HepG2 (cell line): ENCODE data around the gene MORN3. TPM values are rescaled to one million over a fixed set of nuclear protein-coding genes. Genes with fewer than 3 reads are reported as not detected.
A peak's percentile ranks its signal among the peaks of the same experiment; 100 is the strongest.

Experiments
- AHDC1 ChIP-seq: sonication (generic); formaldehyde crosslinking; IDR thresholded peaks from 2 replicates; pipeline ENCODE4 v1.5.1; 2020; ENCODE audit warnings: mild to moderate bottlenecking, missing genetic modification reagents, borderline replicate concordance
- ARID3A ChIP-seq: IDR thresholded peaks from 2 replicates; pipeline ENCODE4 v1.6.1; 2012; ENCODE audit warnings: low read depth, low read length, improper control_type of control experiment
- BATF2 ChIP-seq: sonication (generic); formaldehyde crosslinking; IDR thresholded peaks from 2 replicates; pipeline ENCODE4 v1.8.0; 2022; ENCODE audit warnings: mild to moderate bottlenecking, missing genetic modification reagents, moderate library complexity
- BRD4 ChIP-seq: sonication (generic); formaldehyde crosslinking; IDR thresholded peaks from 2 replicates; pipeline ENCODE4 v1.4.0; 2020; ENCODE audit warnings: missing genetic modification reagents
- CCAR2 ChIP-seq: fragments of 200-400 bp; formaldehyde crosslinking; optimal IDR thresholded peaks from 2 replicates; pipeline ENCODE3; 2018; ENCODE audit warnings: low read depth, mild to moderate bottlenecking, low read length, moderate library complexity
- CREM ChIP-seq, 2 experiments: sonication (generic) in 1 of 2; formaldehyde crosslinking in 1 of 2; IDR thresholded peaks; 2 replicates each; pipeline versions ENCODE4 v1.4.0 to v1.6.1; 2016 to 2020; ENCODE audit warnings: antibody characterized with exemption in 1 of 2, mild to moderate bottlenecking in 1 of 2, missing genetic modification reagents in 1 of 2
- EHMT2 ChIP-seq: fragments of 200-600 bp; sonication (generic); IDR thresholded peaks from 2 replicates; pipeline ENCODE4 v1.7.0; 2017; ENCODE audit warnings: antibody characterized with exemption, low read depth, low read length, borderline replicate concordance
- ELF4 ChIP-seq: sonication (generic); formaldehyde crosslinking; IDR thresholded peaks from 2 replicates; pipeline ENCODE4 v1.5.0; 2020; ENCODE audit warnings: missing genetic modification reagents, mild to moderate bottlenecking, moderate library complexity, borderline replicate concordance
- FOSL2 ChIP-seq: sonication (generic); formaldehyde crosslinking; IDR thresholded peaks from 2 replicates; pipeline ENCODE4 v1.4.0; 2020; ENCODE audit warnings: missing genetic modification reagents
- MEF2D ChIP-seq: sonication (generic); formaldehyde crosslinking; IDR thresholded peaks from 2 replicates; pipeline ENCODE4 v1.5.1; 2020; ENCODE audit warnings: mild to moderate bottlenecking, missing genetic modification reagents
- NCOA1 ChIP-seq: sonication (generic); formaldehyde crosslinking; IDR thresholded peaks from 2 replicates; pipeline ENCODE4 v1.9.0; 2021; ENCODE audit warnings: missing genetic modification reagents
- NFE2L2 ChIP-seq: fragments of 150-350 bp; IDR thresholded peaks from 2 replicates; pipeline ENCODE4 v1.6.1; 2014; ENCODE audit warnings: low read length
- SUZ12 ChIP-seq: fragments of 150-350 bp; IDR thresholded peaks from 2 replicates; pipeline ENCODE4 v1.6.1; 2014; ENCODE audit warnings: low read depth, low read length
- TERF1 ChIP-seq: sonication (generic); formaldehyde crosslinking; IDR thresholded peaks from 2 replicates; pipeline ENCODE4 v1.8.0; 2022; ENCODE audit warnings: mild to moderate bottlenecking, missing genetic modification reagents, moderate library complexity
- ZBTB44 ChIP-seq: sonication (generic); formaldehyde crosslinking; IDR thresholded peaks from 2 replicates; pipeline ENCODE4 v1.4.0; 2020; ENCODE audit warnings: missing genetic modification reagents
- ZMYM3 ChIP-seq: sonication (generic); formaldehyde crosslinking; IDR thresholded peaks from 2 replicates; pipeline ENCODE4 v1.5.1; 2020; ENCODE audit warnings: mild to moderate bottlenecking, missing genetic modification reagents
- ZNF550 ChIP-seq: sonication (generic); formaldehyde crosslinking; IDR thresholded peaks from 2 replicates; pipeline ENCODE4 v1.4.0; 2020; ENCODE audit warnings: mild to moderate bottlenecking, missing genetic modification reagents, borderline replicate concordance
- ZSCAN22 ChIP-seq: sonication (generic); formaldehyde crosslinking; IDR thresholded peaks from 2 replicates; pipeline ENCODE4 v1.4.0; 2020; ENCODE audit warnings: mild to moderate bottlenecking, missing genetic modification reagents
- polyA plus RNA-seq, 8 experiments: library from polyadenylated mRNA; depleted of rRNA in 3 of 8; stranded (reverse) in 7 of 8; unstranded in 1 of 8; fragments of >200 nt; fragmentation: Illumina TruSeq in 4 of 8; extraction: Trizol in 4 of 8; gene quantifications; 2 replicates each; pipeline versions ENCODE4 v1.2.1 to v1.2.3, GENCODE V29; 2011 to 2016; ENCODE audit warnings: low read depth in 4 of 8, missing spikeins in 1 of 8, mixed read lengths in 1 of 8; ENCODE audit not compliant: insufficient read depth in 1 of 8
- total RNA-seq, 5 experiments: library from RNA; depleted of rRNA; stranded (reverse); fragments of >200 nt; fragmentation: Illumina TruSeq; extraction: Trizol; gene quantifications; 2 replicates each; pipeline ENCODE4 v1.2.3, GENCODE V29; 2016; ENCODE audit warnings: low read depth in 1 of 5

The MORN3 gene
- total and polyA plus RNA-seq, 2 of the 13 experiments (the other 11 are each of a cell fraction or from before 2014, with no cell fraction given), result 1.1 to 2.0 TPM

GRCh38 chr12:121626853-121627640 lies 42.4 kb downstream of the MORN3 start (continued):
- TF ChIP-seq AHDC1 (CRISPR knock-in tag) (no peak), CREM (IDR thresholded peaks at IDR 0.05) (no peak), CREM (CRISPR knock-in tag; IDR thresholded peaks at IDR 0.05) (no peak), ZSCAN22 (CRISPR knock-in tag) (no peak), TERF1 (no peak), BATF2 (CRISPR knock-in tag) (no peak), ARID3A (no peak), NCOA1 (CRISPR knock-in tag) (no peak), MEF2D (CRISPR knock-in tag) (0 out of 2 replicates have a peak, but pooled peaks have one; percentile 3), BRD4 (CRISPR knock-in tag) (0 out of 2 replicates have a peak, but pooled peaks have one; percentile 30), FOSL2 (0 out of 2 replicates have a peak, but pooled peaks have one; percentile 8), ELF4 (CRISPR knock-in tag) (no peak), ZBTB44 (no peak), SUZ12 (no peak), CCAR2 (no peak), ZMYM3 (CRISPR knock-in tag) (no peak), EHMT2 (no peak), NFE2L2 (no peak), ZNF550 (CRISPR knock-in tag) (no peak)
